Loucy (cell line): ENCODE results near the gene CNTN3.

Experiments
- H2AFZ ChIP-seq: fragments of 200-600 bp; sonication (generic); 2 replicates; pipeline ENCODE4 v1.6.0; 2016; ENCODE audit warnings: antibody characterized with exemption, mild to moderate bottlenecking, low read length, moderate library complexity
- H3F3A ChIP-seq: fragments of 200-600 bp; 2 replicates; pipeline ENCODE4 v1.6.0; 2016; ENCODE audit warnings: antibody characterized with exemption, low read depth, mild to moderate bottlenecking
- H3K27me3 ChIP-seq: fragments of 200-600 bp; sonication (generic); 2 replicates; pipeline ENCODE4 v1.6.1; 2014; ENCODE audit warnings: low read length, mild to moderate bottlenecking; ENCODE audit not compliant: insufficient read depth, poor library complexity, severe bottlenecking
- H3K36me3 ChIP-seq: fragments of 200-600 bp; sonication (generic); 2 replicates; pipeline ENCODE4 v1.6.1; 2016; ENCODE audit warnings: low read length; ENCODE audit not compliant: insufficient read depth
- H3K4me1 ChIP-seq: fragments of 200-600 bp; sonication (generic); 2 replicates; pipeline ENCODE4 v1.5.1; 2014; ENCODE audit warnings: low read length, mild to moderate bottlenecking; ENCODE audit not compliant: insufficient read depth, poor library complexity, severe bottlenecking
- H3K4me2 ChIP-seq: fragments of 200-600 bp; sonication (generic); 2 replicates; pipeline ENCODE4 v1.6.0; 2014; ENCODE audit warnings: antibody characterized with exemption, low read length, low read depth, mild to moderate bottlenecking; ENCODE audit not compliant: poor library complexity, severe bottlenecking
- H3K4me3 ChIP-seq: fragments of 200-600 bp; sonication (generic); 2 replicates; pipeline ENCODE4 v1.5.1; 2014; ENCODE audit warnings: low read length, mild to moderate bottlenecking, mixed read lengths; ENCODE audit not compliant: poor library complexity, severe bottlenecking
- H3K79me2 ChIP-seq: fragments of 200-600 bp; sonication (generic); 2 replicates; pipeline ENCODE4 v1.6.1; 2014; ENCODE audit warnings: low read length; ENCODE audit not compliant: insufficient read depth
- H3K9ac ChIP-seq: fragments of 200-600 bp; sonication (generic); 2 replicates; pipeline ENCODE4 v1.6.0; 2014; ENCODE audit warnings: mild to moderate bottlenecking, low read depth, low read length, moderate library complexity; ENCODE audit not compliant: poor library complexity, severe bottlenecking
- H3K9me2 ChIP-seq: fragments of 200-600 bp; sonication (generic); replicated peaks from 2 replicates; pipeline ENCODE4 v1.6.1; 2016; ENCODE audit warnings: low read depth, low read length, mixed read lengths
- H3K9me3 ChIP-seq: fragments of 200-600 bp; sonication (generic); 2 replicates; pipeline ENCODE4 v1.6.1; 2014; ENCODE audit warnings: mild to moderate bottlenecking, antibody characterized with exemption, low read length, low read depth; ENCODE audit not compliant: insufficient read depth
- H4K20me1 ChIP-seq: fragments of 200-600 bp; sonication (generic); 2 replicates; pipeline ENCODE4 v1.6.0; 2014; ENCODE audit warnings: antibody characterized with exemption, low read length, mild to moderate bottlenecking; ENCODE audit not compliant: insufficient read depth, poor library complexity, severe bottlenecking
- EZH2phosphoT487 ChIP-seq: fragments of 200-600 bp; IDR thresholded peaks from 2 replicates; pipeline ENCODE4 v1.6.1; 2018; ENCODE audit warnings: antibody characterized with exemption, mild to moderate bottlenecking, moderate library complexity, borderline replicate concordance
- TF ChIP-seq, protein P1 (sequence below): fragments of 200-600 bp; sonication (generic); conservative IDR thresholded peaks from 2 replicates; pipeline ENCODE4 v1.5.1; 2014; ENCODE audit warnings: mild to moderate bottlenecking, antibody characterized with exemption, low read length

CNTN3 gene

DNA sequence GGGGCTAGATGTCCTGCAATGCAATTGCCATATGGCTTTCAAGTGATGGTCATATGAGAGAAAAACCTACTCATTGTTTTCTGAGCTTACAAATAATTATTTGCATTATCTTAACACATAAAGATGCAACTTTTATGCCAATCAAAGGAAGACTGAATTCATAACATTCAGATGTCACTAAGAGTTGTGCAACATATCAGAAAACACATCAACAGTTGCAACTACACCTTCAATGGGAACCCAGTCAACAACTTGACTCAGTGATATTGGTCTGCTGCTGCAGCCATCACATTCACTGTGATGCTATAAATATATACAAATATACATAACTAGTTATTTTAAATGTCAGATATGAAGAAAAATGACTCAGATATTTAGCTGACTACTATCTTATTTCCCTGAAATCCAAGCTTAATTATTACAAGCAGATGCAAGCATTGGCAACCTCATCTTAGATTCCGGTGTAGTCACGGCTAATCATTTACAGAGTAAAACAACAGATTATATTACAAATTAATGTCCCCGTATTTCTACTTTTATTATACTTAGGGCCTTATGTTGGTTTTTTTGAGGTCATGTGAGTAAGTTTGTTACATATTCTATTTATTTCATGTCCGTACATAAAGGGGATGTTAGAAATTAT, 23.7 kb downstream of the CNTN3 start:
- no peaks in the 10 kb centered on the region for H3K27me3 ChIP-seq
- H3K4me3 ChIP-seq: no peak overlapping the region
- H3K36me3 ChIP-seq: no peaks in the 10 kb centered on the region
- no peaks in the 10 kb centered on the region for H3K4me1 ChIP-seq
- no peak for TF ChIP-seq EZH2phosphoT487
- TF ChIP-seq, protein P1, sequence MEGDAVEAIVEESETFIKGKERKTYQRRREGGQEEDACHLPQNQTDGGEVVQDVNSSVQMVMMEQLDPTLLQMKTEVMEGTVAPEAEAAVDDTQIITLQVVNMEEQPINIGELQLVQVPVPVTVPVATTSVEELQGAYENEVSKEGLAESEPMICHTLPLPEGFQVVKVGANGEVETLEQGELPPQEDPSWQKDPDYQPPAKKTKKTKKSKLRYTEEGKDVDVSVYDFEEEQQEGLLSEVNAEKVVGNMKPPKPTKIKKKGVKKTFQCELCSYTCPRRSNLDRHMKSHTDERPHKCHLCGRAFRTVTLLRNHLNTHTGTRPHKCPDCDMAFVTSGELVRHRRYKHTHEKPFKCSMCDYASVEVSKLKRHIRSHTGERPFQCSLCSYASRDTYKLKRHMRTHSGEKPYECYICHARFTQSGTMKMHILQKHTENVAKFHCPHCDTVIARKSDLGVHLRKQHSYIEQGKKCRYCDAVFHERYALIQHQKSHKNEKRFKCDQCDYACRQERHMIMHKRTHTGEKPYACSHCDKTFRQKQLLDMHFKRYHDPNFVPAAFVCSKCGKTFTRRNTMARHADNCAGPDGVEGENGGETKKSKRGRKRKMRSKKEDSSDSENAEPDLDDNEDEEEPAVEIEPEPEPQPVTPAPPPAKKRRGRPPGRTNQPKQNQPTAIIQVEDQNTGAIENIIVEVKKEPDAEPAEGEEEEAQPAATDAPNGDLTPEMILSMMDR: no peak
- H3K9ac ChIP-seq: no peak overlapping the region
- no peaks in the 10 kb centered on the region for H3F3A ChIP-seq
- no peak overlapping the region for H2AFZ ChIP-seq
- no peaks in the 10 kb centered on the region for H3K79me2 ChIP-seq
- no peak overlapping the region for H3K4me2 ChIP-seq
- H3K9me2 ChIP-seq: no peaks in the 10 kb centered on the region
- H3K9me3 ChIP-seq: no peaks in the 10 kb centered on the region
- no peaks in the 10 kb centered on the region for H4K20me1 ChIP-seq

DNA sequence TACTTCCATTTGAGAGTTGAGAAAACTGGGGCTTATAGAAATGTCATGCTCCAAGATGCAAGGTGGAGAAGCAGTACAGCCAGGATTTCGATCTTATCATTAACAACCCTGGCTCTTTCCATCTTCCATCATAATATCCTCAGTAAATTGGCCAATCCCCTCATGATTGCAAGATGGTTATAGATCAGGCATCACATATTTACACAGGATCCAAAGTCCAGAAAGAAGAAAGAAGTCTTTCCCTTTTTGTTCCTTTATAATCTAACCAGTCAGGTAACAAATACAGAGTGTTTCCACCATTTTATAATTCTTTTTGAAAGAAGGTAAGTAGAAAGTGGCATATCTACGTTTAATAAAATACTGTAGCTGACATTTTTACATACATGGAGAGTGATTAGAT, 29.7 kb downstream of the CNTN3 start:
- Histone ChIP-seq H3K9ac (no peak overlapping the region), H3K36me3 (no peaks in the 10 kb centered on the region), H3K9me3 (no peaks in the 10 kb centered on the region), H3K79me2 (no peaks in the 10 kb centered on the region), H3K4me1 (no peaks in the 10 kb centered on the region), H3K9me2 (no peaks in the 10 kb centered on the region), H2AFZ (no peak overlapping the region), H3K27me3 (no peaks in the 10 kb centered on the region), H3K4me3 (no peak overlapping the region), H3F3A (no peaks in the 10 kb centered on the region), H3K4me2 (no peak overlapping the region), H4K20me1 (no peaks in the 10 kb centered on the region)
- TF ChIP-seq EZH2phosphoT487: no peak
- TF ChIP-seq, protein P1: no peak

DNA sequence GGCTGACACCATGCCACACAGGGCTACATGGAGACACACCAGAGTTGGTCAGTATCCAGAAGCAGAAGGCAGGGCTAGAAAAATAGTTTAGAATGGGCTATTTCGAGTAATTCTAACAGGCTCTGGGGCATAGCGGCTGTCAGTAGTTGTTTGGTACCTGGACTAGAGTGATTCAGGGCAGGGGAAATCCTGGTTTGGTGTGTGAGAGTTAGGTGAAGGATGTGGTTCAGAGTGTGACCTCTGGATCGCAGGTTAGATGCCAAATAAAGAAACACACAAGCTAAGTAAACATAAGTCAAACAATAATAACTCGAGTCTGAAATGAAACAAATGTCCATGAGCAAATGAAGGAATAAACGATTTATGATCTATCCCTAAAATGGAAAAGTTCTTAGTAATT, 31.5 kb downstream of the CNTN3 start:
- no peak for TF ChIP-seq EZH2phosphoT487
- TF ChIP-seq, protein P1: no peak
- Histone ChIP-seq H3K4me2 (no peak overlapping the region), H3K4me1 (no peaks in the 10 kb centered on the region), H3K27me3 (no peaks in the 10 kb centered on the region), H3K36me3 (no peaks in the 10 kb centered on the region), H3F3A (no peaks in the 10 kb centered on the region), H3K9me2 (no peaks in the 10 kb centered on the region), H2AFZ (no peak overlapping the region), H4K20me1 (no peaks in the 10 kb centered on the region), H3K4me3 (no peak overlapping the region), H3K79me2 (no peaks in the 10 kb centered on the region), H3K9ac (no peak overlapping the region), H3K9me3 (no peaks in the 10 kb centered on the region)
